Activated T-cell treated with anti-CD3 and anti-CD28 coated beads, Interleukin-2, amount 50 U/mL, for 1 hour (primary cell): ENCODE measurements around the gene BAHCC1.
"Not testable (repeated sequence)": the region's sequence is repeated elsewhere in the genome, so short reads cannot be mapped to it uniquely, and the experiment has no call there.

Experiments
- DNase-seq: peaks from one replicate; pipeline ENCODE4 v3.0.0-alpha.2; 2020

Gene BAHCC1

DNA sequence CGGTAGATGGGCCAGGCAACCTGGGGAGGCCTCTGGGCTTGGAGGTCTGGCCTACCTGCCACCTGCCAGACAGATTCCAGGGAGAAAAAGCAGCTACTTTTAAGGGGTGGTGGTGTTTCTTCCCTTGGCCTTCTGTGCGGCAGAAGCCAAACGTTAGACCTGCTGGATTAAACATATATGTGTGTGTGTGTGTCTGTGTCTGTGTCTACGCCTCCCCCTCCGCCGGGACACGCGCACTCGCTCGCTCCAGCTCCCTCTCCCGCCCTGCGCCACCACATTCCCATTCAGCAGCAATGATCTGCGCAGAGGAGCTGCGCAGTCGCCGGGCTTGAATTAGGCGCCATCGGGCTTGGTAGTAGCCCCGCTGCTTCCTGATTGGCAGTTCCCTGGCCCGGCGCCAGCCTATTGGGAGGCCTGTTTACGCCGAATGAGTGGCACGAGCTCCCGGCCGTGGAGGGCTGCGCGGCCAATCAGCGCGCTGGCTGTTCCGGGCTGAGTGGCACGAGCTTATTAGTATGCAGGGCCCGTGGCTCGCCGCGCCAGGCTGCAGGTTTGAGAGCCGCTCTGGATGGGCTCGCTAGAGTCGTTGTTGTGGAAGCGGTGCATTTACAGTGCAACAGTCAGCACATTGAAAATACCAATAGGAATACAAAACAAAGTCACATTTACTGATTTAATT is at the start of gene BAHCC1:
TSS of gene BAHCC1 (plus strand) at position 537 of the 679 bp plus-strand sequence. CDS start 4,283 bp downstream, outside the sequence.
- DNase-seq: peak; percentile 73

- DNase-seq: peak; percentile 93
Observed at GRCh38 chr17:81346090-81346907, 49.0 kb upstream of the BAHCC1 start.

DNA sequence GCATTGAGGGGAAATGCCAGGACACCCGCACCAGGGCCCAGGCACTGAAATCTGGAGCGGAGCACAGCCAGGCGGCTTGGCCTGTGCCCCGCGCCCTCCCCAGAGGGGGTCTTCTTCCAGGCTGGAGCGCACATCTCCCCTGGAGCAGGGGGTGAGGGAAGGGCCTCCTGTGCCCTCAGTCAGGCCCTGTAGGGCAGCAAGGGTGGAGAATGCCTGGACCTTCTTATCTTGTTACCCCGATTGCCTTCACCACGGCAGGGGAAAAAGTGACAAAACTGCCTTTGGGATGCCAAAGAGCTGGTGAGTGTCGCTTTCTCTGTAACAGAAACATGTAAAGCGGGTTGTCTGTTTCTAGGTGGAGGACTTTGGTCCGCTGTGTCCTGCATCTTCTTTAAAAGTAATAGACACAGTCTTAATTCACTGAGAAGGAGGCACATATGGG is 48.3 kb upstream of the BAHCC1 start:
- DNase-seq: peak; percentile 24

DNA sequence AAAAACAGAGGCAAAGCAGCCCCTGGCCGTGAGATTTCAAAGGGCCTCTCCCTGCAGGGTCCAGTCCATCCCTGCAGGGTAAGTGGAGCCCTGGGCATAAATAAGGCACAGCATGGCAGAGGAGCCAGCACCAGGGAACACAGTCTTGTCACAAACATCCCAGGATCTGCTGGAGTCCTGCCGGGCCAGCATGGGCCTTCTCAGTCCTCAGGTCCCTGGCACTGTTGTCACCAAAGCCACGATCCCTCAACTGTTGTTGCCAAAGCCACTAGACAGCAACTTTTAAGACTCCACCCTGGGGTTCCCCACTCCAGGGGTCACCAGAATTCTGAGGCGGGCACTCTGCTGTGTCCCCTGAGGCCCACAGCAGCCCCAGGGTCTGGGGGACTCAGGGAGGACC is 47.8 kb upstream of the BAHCC1 start:
- DNase-seq: no peak

DNA sequence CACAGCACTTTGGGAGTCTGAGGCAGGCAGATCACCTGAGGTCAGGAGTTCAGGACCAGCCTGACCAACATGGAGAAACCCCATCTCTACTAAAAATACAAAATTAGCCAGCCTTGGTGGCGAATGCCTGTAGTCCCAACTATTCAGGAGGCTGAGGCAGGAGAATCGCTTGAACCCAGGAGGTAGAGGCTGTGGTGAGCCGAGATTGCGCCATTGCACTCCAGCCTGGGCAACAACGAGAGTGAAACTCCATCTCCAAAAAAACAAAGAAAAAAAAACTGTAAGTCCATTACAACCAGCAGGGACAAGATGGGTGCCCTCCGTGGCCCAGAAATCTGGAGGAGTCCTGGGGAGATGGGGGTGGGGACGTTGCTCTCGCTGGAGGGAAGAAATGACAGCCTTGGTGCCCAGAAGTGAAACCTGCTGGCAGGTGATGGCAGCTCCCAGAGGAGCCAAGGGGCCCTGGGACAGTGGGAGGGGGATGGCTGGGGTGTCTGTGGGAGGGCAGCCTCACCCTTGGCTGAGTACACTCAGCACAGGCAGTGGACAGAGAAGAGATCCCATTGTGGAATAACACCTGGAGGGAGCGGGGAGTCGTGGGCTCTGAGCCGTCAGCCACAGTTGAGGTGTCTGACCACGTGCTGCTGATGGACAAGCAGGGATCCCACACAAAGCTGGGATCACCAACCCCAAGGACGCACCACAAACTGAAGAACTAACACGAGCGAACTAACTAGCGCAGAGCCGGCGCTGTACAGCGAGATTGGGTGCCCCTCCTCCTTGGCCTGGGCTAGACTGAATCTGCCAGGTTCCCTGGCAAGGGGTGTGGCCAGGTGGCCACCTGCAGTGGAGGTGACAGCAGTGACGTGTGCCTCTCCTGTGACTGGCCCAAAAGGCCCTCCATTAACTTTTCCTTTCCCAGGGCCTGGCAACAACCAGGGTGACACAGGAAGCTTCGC is 46.9 kb upstream of the BAHCC1 start:
- DNase-seq: no peak

DNA sequence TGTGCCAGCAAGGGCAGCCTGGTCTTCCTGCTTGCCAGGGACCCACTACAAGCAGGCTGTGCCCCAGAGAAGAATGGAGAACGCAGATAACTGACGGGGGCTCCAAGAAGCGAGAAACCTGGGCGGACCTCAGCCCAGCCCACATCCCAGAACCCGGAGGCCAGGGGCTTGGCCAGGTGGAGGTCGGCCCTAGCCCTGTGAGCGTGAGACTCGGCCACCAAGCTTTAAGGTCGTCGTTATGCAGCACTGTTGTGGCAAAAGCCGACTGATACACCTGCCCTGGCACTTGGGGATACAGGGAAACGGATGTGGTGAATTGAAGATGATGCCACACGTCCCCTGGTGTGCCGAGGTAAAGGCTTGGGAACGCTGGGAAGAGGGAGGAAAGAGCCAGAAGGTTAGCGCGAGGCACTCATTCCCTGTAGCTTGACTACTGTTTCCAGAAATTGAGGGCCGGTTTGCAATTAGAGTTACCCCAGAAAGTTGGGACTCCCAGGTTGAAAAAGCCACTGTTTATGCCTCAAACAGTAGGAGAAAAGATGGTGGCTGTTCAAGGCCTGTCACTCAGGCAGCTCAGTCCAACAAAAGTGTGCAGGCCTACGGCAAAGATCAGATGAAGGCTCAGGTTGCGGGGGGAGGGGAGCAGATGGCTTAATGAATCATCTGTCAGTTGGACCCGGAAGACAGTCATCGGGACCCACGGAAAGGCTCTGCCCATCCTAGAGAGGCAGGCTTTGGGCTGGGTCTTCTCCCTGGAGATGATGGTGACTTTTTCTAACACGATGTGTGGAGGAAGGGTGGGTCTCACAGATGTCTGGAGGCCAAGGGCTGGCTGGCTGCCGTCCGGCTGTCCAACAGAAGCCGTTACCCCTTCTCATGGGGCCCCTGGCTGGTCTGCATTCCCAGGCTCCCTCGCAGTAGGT is 45.6 kb upstream of the BAHCC1 start:
- no peak for DNase-seq

- no peak for DNase-seq
Observed at GRCh38 chr17:81350320-81350890, 44.9 kb upstream of the BAHCC1 start.

GRCh38 chr17:81351329-81352052 is 43.8 kb upstream of the BAHCC1 start:
- not testable (repeated sequence) for DNase-seq

DNA sequence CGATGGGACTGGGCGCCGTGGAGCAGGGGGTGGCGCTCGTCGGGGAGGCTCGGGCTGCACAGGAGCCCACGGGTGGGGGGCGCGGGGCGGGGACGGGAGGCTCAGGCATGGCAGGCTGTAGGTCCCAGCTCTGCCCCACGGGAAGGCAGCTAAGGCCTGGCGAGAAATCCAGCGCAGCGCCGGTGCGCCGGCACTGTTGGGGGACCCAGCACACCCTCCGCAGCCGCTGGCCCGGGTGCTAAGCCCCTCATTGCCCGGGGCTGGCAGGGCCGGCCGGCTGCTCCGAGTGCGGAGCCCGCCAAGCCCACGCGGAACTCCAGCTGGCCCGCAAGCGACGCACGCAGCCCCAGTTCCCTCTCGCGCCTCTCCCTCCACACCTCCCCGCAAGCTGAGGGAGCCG is 43.2 kb upstream of the BAHCC1 start:
- not testable (repeated sequence) for DNase-seq

GRCh38 chr17:81354252-81354953 is 40.9 kb upstream of the BAHCC1 start:
- DNase-seq: no peak

GRCh38 chr17:81354954-81355347 is 40.3 kb upstream of the BAHCC1 start:
- DNase-seq: no peak

- DNase-seq: no peak
Observed at GRCh38 chr17:81359218-81359617, 36.0 kb upstream of the BAHCC1 start.

- DNase-seq: not testable (repeated sequence)
Observed at GRCh38 chr17:81362001-81362400, 33.3 kb upstream of the BAHCC1 start.

- DNase-seq: no peak
Observed at GRCh38 chr17:81364278-81365147, 30.7 kb upstream of the BAHCC1 start.

DNA sequence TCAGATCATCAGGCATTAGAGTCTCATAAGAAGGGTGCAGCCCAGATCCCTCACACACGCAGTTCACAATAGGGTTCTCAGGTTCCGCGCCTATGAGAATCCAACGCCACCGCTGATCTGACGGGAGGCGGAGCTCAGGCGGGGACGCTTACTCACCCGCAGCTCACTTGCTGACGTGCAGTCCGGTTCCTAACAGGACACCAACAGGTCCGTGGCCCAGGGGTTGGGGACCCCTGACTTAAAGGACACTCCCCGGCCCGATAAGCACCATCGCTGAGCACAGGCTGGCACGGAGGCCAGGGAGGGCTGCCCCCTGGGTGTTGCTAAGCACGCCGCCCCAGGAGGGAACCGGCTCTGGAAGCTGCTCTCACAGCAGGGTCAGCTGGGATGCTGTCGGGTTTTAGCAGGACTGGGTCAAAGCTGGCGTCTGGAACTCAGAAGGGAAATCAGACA is 30.1 kb upstream of the BAHCC1 start:
- DNase-seq: peak; percentile 33

GRCh38 chr17:81365601-81366585 is 29.4 kb upstream of the BAHCC1 start:
- no peak for DNase-seq

GRCh38 chr17:81366648-81367047 is 28.6 kb upstream of the BAHCC1 start:
- no peak for DNase-seq

GRCh38 chr17:81367171-81367570 is 28.1 kb upstream of the BAHCC1 start:
- no peak for DNase-seq
